HepG2 (cell line): Measurements from ENCODE around the gene KCNMB4. TPM values are rescaled to one million over a fixed set of nuclear protein-coding genes. Genes with fewer than 3 reads are reported as not detected.
A peak's percentile ranks its signal among the peaks of the same experiment; 100 is the strongest.

Source experiments
- ATAC-seq: fragments of 200-7000 bp; cut with Tn5 transposase; 3 replicates; pipeline ENCODE4 v1.9.1; 2020; ENCODE audit warnings: mild to moderate bottlenecking, moderate library complexity
- BruUV-seq: library from RNA; stranded (reverse); fragments of 400-500 nt; replicated peaks from 2 replicates; lab custom pipeline; 2021; lab: Mats Ljungman, UMichigan
- CTCF ChIA-PET: fragments of 300-600 bp; formaldehyde crosslinking; extraction: SDS; loops from one replicate; lab custom pipeline; 2021; ENCODE audit warnings: low total read pairs, inconsistent platforms, low intra/inter-chr PET ratio; lab: Yijun Ruan, JAX
- POLR2A ChIA-PET: fragments of 350-600 bp; sonication (Branson Sonifier 250); formaldehyde crosslinking; loops from one replicate; lab custom pipeline; 2020; ENCODE audit warnings: antibody characterized with exemption, inconsistent platforms; lab: Yijun Ruan, JAX
- DNase-seq: peaks from one replicate; pipeline ENCODE4 v3.0.0-alpha.2; 2015; ENCODE audit warnings: low spot score
- FAIRE-seq: peaks from 3 replicates; lab custom pipeline; 2011; peaks lifted over from hg19 to GRCh38; lab: Jason Lieb, UNC
- H2AFZ ChIP-seq: one replicate; pipeline ENCODE4 v1.6.1; 2011; ENCODE audit warnings: low read length, inconsistent platforms
- H3K27ac ChIP-seq: fragments of 300-600 bp; 3 replicates; pipeline ENCODE4 v1.8.0; 2011; ENCODE audit warnings: mixed run types, mild to moderate bottlenecking, mixed read lengths, low read length, inconsistent platforms; ENCODE audit not compliant: insufficient read depth; ENCODE audit errors: extremely low read length
- H3K27me3 ChIP-seq, 2 experiments: fragments of 200-600 bp in 1 of 2; 2 replicates in 1 of 2; 3 replicates in 1 of 2; pipeline versions ENCODE4 v1.6.0 to v1.8.0; 2011; ENCODE audit warnings: low read length in 2 of 2, mild to moderate bottlenecking in 2 of 2, moderate library complexity in 2 of 2, inconsistent platforms in 1 of 2; ENCODE audit not compliant: insufficient read depth in 2 of 2, control insufficient read depth in 1 of 2
- H3K36me3 ChIP-seq, 2 experiments: fragments of 200-600 bp in 1 of 2; replicated peaks in 1 of 2; 2 replicates in 1 of 2; 3 replicates in 1 of 2; pipeline versions ENCODE4 v1.5.1 to v1.8.0; 2011; ENCODE audit warnings: low read length in 2 of 2, inconsistent platforms in 1 of 2; ENCODE audit not compliant: insufficient read depth in 2 of 2, control insufficient read depth in 1 of 2
- H3K4me1 ChIP-seq: 2 replicates; pipeline ENCODE4 v1.5.1; 2012; ENCODE audit warnings: low read length, inconsistent platforms; ENCODE audit not compliant: insufficient read depth
- H3K4me2 ChIP-seq: 2 replicates; pipeline ENCODE4 v1.6.0; 2011; ENCODE audit warnings: low read depth, low read length, inconsistent platforms
- H3K4me3 ChIP-seq, 3 experiments: fragments of 200-600 bp in 1 of 3; sonication (generic), shearing (Covaris generic) in 1 of 3; replicated peaks in 1 of 3; 2 replicates each; pipeline ENCODE4 v1.5.1; 2011 to 2016; ENCODE audit warnings: low read length in 3 of 3, inconsistent platforms in 2 of 3, low read depth in 2 of 3, mild to moderate bottlenecking in 2 of 3, control low read depth in 1 of 3, mixed read lengths in 1 of 3; ENCODE audit not compliant: insufficient read depth in 1 of 3
- H3K79me2 ChIP-seq: one replicate; pipeline ENCODE4 v1.6.1; 2011; ENCODE audit warnings: low read length, inconsistent platforms; ENCODE audit not compliant: insufficient read depth
- H3K9ac ChIP-seq: 2 replicates; pipeline ENCODE4 v1.6.0; 2011; ENCODE audit warnings: mild to moderate bottlenecking, low read depth, low read length, inconsistent platforms; ENCODE audit not compliant: insufficient read depth
- H3K9me3 ChIP-seq: 2 replicates; pipeline ENCODE4 v1.5.1; 2012; ENCODE audit warnings: mild to moderate bottlenecking, low read length
- H4K20me1 ChIP-seq: 2 replicates; pipeline ENCODE4 v1.6.0; 2011; ENCODE audit warnings: inconsistent platforms, mild to moderate bottlenecking, low read length, moderate library complexity; ENCODE audit not compliant: insufficient read depth
- KDM5B ChIP-seq: sonication (generic); formaldehyde crosslinking; IDR thresholded peaks from 2 replicates; pipeline ENCODE4 v1.4.0; 2020; ENCODE audit warnings: missing genetic modification reagents, mild to moderate bottlenecking, borderline replicate concordance
- MAFF ChIP-seq: IDR thresholded peaks from 2 replicates; pipeline ENCODE4 v1.6.1; 2011; ENCODE audit warnings: low read depth, low read length, improper control_type of control experiment
- MAFK ChIP-seq, 2 experiments: IDR thresholded peaks in 1 of 2; conservative IDR thresholded peaks in 1 of 2; 2 replicates each; pipeline ENCODE4 v1.6.1; 2011; ENCODE audit warnings: improper control_type of control experiment in 2 of 2, low read length in 2 of 2
- NFE2L2 ChIP-seq: fragments of 150-350 bp; IDR thresholded peaks from 2 replicates; pipeline ENCODE4 v1.6.1; 2014; ENCODE audit warnings: low read length
- NR3C1 ChIP-seq: sonication (generic); formaldehyde crosslinking; IDR thresholded peaks from 2 replicates; pipeline ENCODE4 v1.4.0; 2020; ENCODE audit warnings: missing genetic modification reagents
- PCBP1 ChIP-seq: fragments of 200-400 bp; formaldehyde crosslinking; IDR thresholded peaks from 2 replicates; pipeline ENCODE4 v1.6.1; 2017; ENCODE audit warnings: mild to moderate bottlenecking, low read depth, low read length, borderline replicate concordance
- RAD21 ChIP-seq: fragments of 450-650 bp; formaldehyde crosslinking; IDR thresholded peaks from 2 replicates; pipeline ENCODE4 v1.5.0; 2020; ENCODE audit warnings: mild to moderate bottlenecking
- ZNF264 ChIP-seq: sonication (generic); formaldehyde crosslinking; IDR thresholded peaks from 2 replicates; pipeline ENCODE4 v1.4.0; 2020; ENCODE audit warnings: missing genetic modification reagents
- WGBS: methylation state at CpG from one replicate; pipeline ENCODE4 v1.1.6; 2017; ENCODE audit warnings: low lambda C conversion rate; 5-methylcytosine and 5-hydroxymethylcytosine counted together
- in situ Hi-C: cut with HindIII; loops from 2 replicates; pipeline ENCODE4 v1.10.0; 2017; ENCODE audit warnings: low pct_unique_long_range_greater_than_20kb; ENCODE audit not compliant: extremely low pct_ligation_motif_present
- intact Hi-C: fragments of 100-400 bp; cut with micrococcal nuclease; formaldehyde crosslinking; loops from one replicate; pipeline ENCODE4 v1.10.0; 2022; ENCODE audit not compliant: unreplicated experiment
- polyA plus RNA-seq, 8 experiments: library from polyadenylated mRNA; depleted of rRNA in 3 of 8; stranded (reverse) in 7 of 8; unstranded in 1 of 8; fragments of >200 nt; fragmentation: Illumina TruSeq in 4 of 8; extraction: Trizol in 4 of 8; gene quantifications; 2 replicates each; pipeline versions ENCODE4 v1.2.1 to v1.2.3, GENCODE V29; 2011 to 2016; ENCODE audit warnings: low read depth in 4 of 8, missing spikeins in 1 of 8, mixed read lengths in 1 of 8; ENCODE audit not compliant: insufficient read depth in 1 of 8
- total RNA-seq, 5 experiments: library from RNA; depleted of rRNA; stranded (reverse); fragments of >200 nt; fragmentation: Illumina TruSeq; extraction: Trizol; gene quantifications; 2 replicates each; pipeline ENCODE4 v1.2.3, GENCODE V29; 2016; ENCODE audit warnings: low read depth in 1 of 5
- TF ChIP-seq, protein P1 (sequence below): sonication (generic); formaldehyde crosslinking; IDR thresholded peaks from 2 replicates; pipeline ENCODE4 v1.5.0; 2020; ENCODE audit warnings: missing genetic modification reagents

Gene KCNMB4
- total and polyA plus RNA-seq, 2 of the 13 experiments (the other 11 are each of a cell fraction or from before 2014, with no cell fraction given) = 0.67 to 0.84 TPM

DNA sequence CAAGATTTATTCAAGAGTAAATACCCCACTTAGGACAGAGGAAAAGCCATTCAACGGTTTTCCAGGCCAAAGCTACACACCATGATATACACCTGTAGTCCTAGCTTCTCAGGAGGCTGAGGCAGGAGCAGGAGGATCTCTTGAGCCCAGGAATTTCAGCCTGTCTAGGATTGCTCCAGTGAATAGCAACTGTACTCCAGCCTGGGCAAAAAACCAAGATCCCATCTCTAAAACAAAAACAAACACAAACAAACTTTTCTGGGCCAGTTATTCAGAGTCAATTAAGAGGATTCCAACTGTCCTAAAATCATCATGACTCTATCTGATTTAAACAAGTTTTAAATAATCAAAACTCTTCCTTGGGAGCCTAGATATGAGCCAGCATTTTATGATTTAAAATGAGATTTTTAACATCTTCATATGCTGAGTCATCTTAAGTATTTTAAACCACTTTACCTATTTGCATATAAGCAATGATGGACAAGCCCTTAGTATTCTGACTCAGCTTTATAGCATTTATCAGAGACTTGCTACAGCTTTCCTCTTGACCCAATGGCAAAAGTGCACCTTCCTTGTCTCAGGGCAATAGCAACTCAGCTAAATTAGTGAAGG lies 77.1 kb downstream of the KCNMB4 start:
- in situ Hi-C loops = no loop called here
- H3K27me3 ChIP-seq = no peaks in the 10 kb centered on the region
- intact Hi-C loops = no loop called here
- no peak overlapping the region for H3K4me3 ChIP-seq
- no peaks in the 10 kb centered on the region for H3K79me2 ChIP-seq
- H3K9me3 ChIP-seq = no peaks in the 10 kb centered on the region
- H3K4me2 ChIP-seq = no peak overlapping the region
- ChIA-PET CTCF (no interaction called here), POLR2A (no interaction called here)
- BruUV-seq = no TSS peak
- ATAC-seq (no peak), DNase-seq (no peak), FAIRE-seq (no peak)
- H3K27ac ChIP-seq = no peak overlapping the region
- no peaks in the 10 kb centered on the region for H4K20me1 ChIP-seq
- no peak overlapping the region for H3K9ac ChIP-seq
- peak; percentile 30; the same call in 1 of the 2 replicates for TF ChIP-seq MAFF
- peak; percentile 18 to 48; a peak in 3 of 4 replicates for TF ChIP-seq MAFK (conservative IDR thresholded peaks at IDR 0.05 in 1 of 2, IDR thresholded peaks at IDR 0.05 in 1 of 2; ENCODE audit: low read length in 2 of 2)
- TF ChIP-seq NFE2L2 = peak; percentile 50; the same call in 1 of the 2 replicates
- no peak for TF ChIP-seq RAD21 (CRISPR knock-in tag)
- TF ChIP-seq PCBP1 = no peak
- TF ChIP-seq ZNF264 (CRISPR knock-in tag) = no peak
- no peak for TF ChIP-seq KDM5B
- TF ChIP-seq, protein P1, sequence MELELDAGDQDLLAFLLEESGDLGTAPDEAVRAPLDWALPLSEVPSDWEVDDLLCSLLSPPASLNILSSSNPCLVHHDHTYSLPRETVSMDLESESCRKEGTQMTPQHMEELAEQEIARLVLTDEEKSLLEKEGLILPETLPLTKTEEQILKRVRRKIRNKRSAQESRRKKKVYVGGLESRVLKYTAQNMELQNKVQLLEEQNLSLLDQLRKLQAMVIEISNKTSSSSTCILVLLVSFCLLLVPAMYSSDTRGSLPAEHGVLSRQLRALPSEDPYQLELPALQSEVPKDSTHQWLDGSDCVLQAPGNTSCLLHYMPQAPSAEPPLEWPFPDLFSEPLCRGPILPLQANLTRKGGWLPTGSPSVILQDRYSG = no peak
- TF ChIP-seq NR3C1 (CRISPR knock-in tag) = no peak
- 0% methylated on average over 1 of the region's 1 CpG for WGBS
- no peaks in the 10 kb centered on the region for H3K36me3 ChIP-seq
- H3K4me1 ChIP-seq = no peaks in the 10 kb centered on the region
- no peak overlapping the region for H2AFZ ChIP-seq
